Measurements from ENCODE around the gene ZNF117. TPM values are rescaled to one million over a fixed set of nuclear protein-coding genes. Genes with fewer than 3 reads are reported as not detected.

Gene ZNF117
- total RNA-seq, 1 donor from 2014 or later: 27.7 TPM

- Mint-ChIP-seq H3K27ac (ENCODE audit: unreplicated experiment) (no peak overlapping the region), H3K36me3 (ENCODE audit: low read depth) (peaks cover 92% of the 10 kb centered on the region), H3K4me3 (no peak overlapping the region), H3K9me3 (peaks cover 35% of the 10 kb centered on the region), H3K4me1 (no peaks in the 10 kb centered on the region), H3K27me3 (ENCODE audit: low read depth) (no peaks in the 10 kb centered on the region)
- TF ChIP-seq, protein P1, sequence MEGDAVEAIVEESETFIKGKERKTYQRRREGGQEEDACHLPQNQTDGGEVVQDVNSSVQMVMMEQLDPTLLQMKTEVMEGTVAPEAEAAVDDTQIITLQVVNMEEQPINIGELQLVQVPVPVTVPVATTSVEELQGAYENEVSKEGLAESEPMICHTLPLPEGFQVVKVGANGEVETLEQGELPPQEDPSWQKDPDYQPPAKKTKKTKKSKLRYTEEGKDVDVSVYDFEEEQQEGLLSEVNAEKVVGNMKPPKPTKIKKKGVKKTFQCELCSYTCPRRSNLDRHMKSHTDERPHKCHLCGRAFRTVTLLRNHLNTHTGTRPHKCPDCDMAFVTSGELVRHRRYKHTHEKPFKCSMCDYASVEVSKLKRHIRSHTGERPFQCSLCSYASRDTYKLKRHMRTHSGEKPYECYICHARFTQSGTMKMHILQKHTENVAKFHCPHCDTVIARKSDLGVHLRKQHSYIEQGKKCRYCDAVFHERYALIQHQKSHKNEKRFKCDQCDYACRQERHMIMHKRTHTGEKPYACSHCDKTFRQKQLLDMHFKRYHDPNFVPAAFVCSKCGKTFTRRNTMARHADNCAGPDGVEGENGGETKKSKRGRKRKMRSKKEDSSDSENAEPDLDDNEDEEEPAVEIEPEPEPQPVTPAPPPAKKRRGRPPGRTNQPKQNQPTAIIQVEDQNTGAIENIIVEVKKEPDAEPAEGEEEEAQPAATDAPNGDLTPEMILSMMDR (conservative IDR thresholded peaks at IDR 0.05): no peak
- no peak for DNase-seq (ENCODE audit: low read depth, low spot score)
Observed at GRCh38 chr7:64993901-64994300, 3.1 kb upstream of the ZNF117 start.

DNA sequence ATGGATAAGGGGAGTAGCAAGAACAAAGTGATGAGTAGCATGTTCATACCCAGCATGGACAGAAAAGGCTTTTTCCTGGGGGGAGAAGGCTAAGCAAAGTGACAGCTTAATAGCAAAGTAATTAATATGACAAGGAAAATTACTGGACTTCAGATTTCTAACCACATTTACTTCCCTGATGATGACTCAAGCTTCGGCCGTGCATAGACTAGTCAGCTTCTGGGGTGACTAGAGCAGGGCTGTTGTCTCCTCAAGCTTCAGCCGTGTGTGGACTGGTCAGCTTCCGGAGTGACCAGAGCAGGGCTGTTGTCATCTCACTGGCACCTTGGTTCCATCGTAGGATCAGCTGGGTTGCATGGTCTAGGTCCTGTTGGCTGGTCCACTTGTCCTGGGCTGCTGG is 2.1 kb upstream of the ZNF117 start:
- TF ChIP-seq, protein P1 (conservative IDR thresholded peaks at IDR 0.05): no peak
- H3K4me1 Mint-ChIP-seq: no peaks in the 10 kb centered on the region
- H3K27ac Mint-ChIP-seq (ENCODE audit: unreplicated experiment): no peak overlapping the region

DNA sequence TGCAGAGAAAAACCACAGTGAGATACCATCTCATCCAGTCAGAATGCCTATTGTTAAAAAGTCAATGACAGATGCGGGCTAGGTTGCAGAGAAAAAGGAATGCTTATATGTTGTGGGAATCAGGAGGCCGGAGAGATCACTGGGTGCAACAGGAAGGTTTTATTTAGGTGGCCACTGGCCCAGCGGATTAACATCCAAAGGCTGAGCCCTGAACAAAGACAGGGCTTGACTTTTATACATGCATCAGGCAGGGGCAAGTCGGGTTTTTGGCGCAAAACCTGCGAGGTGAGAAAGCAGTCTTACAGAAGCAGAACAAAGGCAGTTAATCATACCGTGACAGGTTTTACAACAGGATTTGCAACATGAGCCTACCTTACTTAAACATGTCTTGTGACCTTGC is 620 bp downstream of the ZNF117 start:
- DNase-seq (ENCODE audit: low read depth, low spot score): no peak
- Mint-ChIP-seq H3K4me1 (no peaks in the 10 kb centered on the region), H3K27ac (ENCODE audit: unreplicated experiment) (no peak overlapping the region), H3K9me3 (peaks cover 43% of the 10 kb centered on the region), H3K27me3 (ENCODE audit: low read depth) (no peaks in the 10 kb centered on the region), H3K4me3 (no peak overlapping the region), H3K36me3 (ENCODE audit: low read depth) (peaks cover 93% of the 10 kb centered on the region)
- TF ChIP-seq, protein P1 (conservative IDR thresholded peaks at IDR 0.05): no peak

More for the DNA sequence above, 2.1 kb upstream of the ZNF117 start:
- Mint-ChIP-seq H3K27me3 (ENCODE audit: low read depth) (no peaks in the 10 kb centered on the region), H3K9me3 (peaks cover 38% of the 10 kb centered on the region), H3K36me3 (ENCODE audit: low read depth) (peaks cover 92% of the 10 kb centered on the region), H3K4me3 (no peak overlapping the region)
- DNase-seq (ENCODE audit: low read depth, low spot score): no peak

- peaks cover 39% of the 10 kb centered on the region for H3K9me3 Mint-ChIP-seq
- no peaks in the 10 kb centered on the region for H3K27me3 Mint-ChIP-seq (ENCODE audit: low read depth)
- H3K4me3 Mint-ChIP-seq: no peak overlapping the region
- H3K27ac Mint-ChIP-seq (ENCODE audit: unreplicated experiment): no peak overlapping the region
- peaks cover 77% of the 10 kb centered on the region for H3K36me3 Mint-ChIP-seq (ENCODE audit: low read depth)
- no peaks in the 10 kb centered on the region for H3K4me1 Mint-ChIP-seq
- DNase-seq (ENCODE audit: low read depth, low spot score): no peak
- TF ChIP-seq, protein P1 (conservative IDR thresholded peaks at IDR 0.05): no peak
Observed at GRCh38 chr7:64978497-64979203, 12.2 kb downstream of the ZNF117 start.

- Mint-ChIP-seq H3K27me3 (ENCODE audit: low read depth) (no peaks in the 10 kb centered on the region), H3K9me3 (peaks cover 29% of the 10 kb centered on the region), H3K36me3 (ENCODE audit: low read depth) (peaks cover 28% of the 10 kb centered on the region), H3K4me1 (no peaks in the 10 kb centered on the region), H3K27ac (ENCODE audit: unreplicated experiment) (no peak overlapping the region), H3K4me3 (no peak overlapping the region)
- TF ChIP-seq, protein P1 (conservative IDR thresholded peaks at IDR 0.05): no peak
- DNase-seq (ENCODE audit: low read depth, low spot score): no peak
Observed at GRCh38 chr7:64965594-64965993, 25.2 kb downstream of the ZNF117 start.

All from neural crest cell (in vitro differentiated cells).